Parathyroid adenoma (tissue), 2 donors: ENCODE results near the gene JMJD6.

Experiments
- H2AFZ ChIP-seq: fragments of 300-600 bp; sonication (generic); one replicate; pipeline ENCODE4 v1.7.0; 2017; ENCODE audit warnings: antibody characterized with exemption, mild to moderate bottlenecking
- H3K27ac ChIP-seq: fragments of 300-600 bp; sonication (generic); one replicate; pipeline ENCODE4 v1.7.0; 2017
- H3K27me3 ChIP-seq: fragments of 300-600 bp; sonication (generic); one replicate; pipeline ENCODE4 v1.7.0; 2017; ENCODE audit warnings: low read length; ENCODE audit not compliant: control insufficient read depth, insufficient read depth
- H3K36me3 ChIP-seq: fragments of 300-600 bp; sonication (generic); one replicate; pipeline ENCODE4 v1.7.0; 2017; ENCODE audit warnings: low read length; ENCODE audit not compliant: control insufficient read depth, insufficient read depth
- H3K4me1 ChIP-seq: fragments of 300-600 bp; sonication (generic); one replicate; pipeline ENCODE4 v1.7.0; 2017; ENCODE audit warnings: control low read depth
- H3K4me2 ChIP-seq: fragments of 300-600 bp; sonication (generic); one replicate; pipeline ENCODE4 v1.7.0; 2017; ENCODE audit warnings: low read length
- H3K4me3 ChIP-seq: fragments of 300-600 bp; sonication (generic); one replicate; pipeline ENCODE4 v1.7.0; 2017; ENCODE audit warnings: low read depth, low read length
- H3K79me2 ChIP-seq: fragments of 300-600 bp; sonication (generic); one replicate; pipeline ENCODE4 v1.7.0; 2017; ENCODE audit warnings: control low read depth
- H3K9ac ChIP-seq: fragments of 300-600 bp; sonication (generic); one replicate; pipeline ENCODE4 v1.7.0; 2017; ENCODE audit warnings: mild to moderate bottlenecking
- H3K9me3 ChIP-seq: fragments of 300-600 bp; sonication (generic); one replicate; pipeline ENCODE4 v1.7.0; 2017; ENCODE audit warnings: low read length; ENCODE audit not compliant: control insufficient read depth
- CTCF ChIP-seq: fragments of 300-600 bp; sonication (generic); IDR thresholded peaks from one replicate; pipeline ENCODE4 v1.7.0; 2017; ENCODE audit warnings: antibody characterized with exemption, mild to moderate bottlenecking
- donor health status: primary hyperparathyroidism.

Gene JMJD6

DNA sequence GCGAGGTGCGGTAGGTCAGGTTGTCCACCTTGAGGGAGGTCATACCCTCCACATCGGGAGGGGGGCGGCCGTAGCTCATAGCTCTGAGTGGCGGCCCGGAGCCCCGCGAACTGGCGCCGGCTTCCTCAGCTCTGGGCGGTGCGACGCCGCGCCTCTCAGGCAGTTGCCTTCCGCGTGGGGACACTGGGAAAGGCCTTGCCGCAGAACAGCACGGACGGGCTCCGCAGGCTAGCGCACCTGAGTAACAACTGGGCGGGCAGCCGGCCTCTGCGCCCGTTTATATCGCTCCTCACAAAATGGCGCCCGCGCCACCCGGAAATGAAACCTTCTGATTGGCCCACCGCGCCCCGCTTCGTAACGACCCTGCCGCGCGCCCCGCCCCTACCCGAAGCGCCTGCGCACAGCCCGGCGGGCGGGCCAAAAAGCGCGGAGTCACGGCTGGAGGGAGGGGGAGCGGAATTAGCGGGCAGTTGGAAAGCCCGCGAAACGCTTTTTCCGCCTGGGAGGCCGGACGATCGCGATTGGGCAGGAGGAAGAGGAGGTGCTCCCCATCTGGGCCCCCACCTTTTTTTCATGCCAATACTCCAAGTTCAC is 10.8 kb upstream of the JMJD6 start, which contains the start of gene SRSF2:
SRSF2 (minus strand) TSS at position 250 of the 594 bp plus-strand sequence; CDS start at position 79, 171 bp downstream.
- Histone ChIP-seq H3K27me3 (no peaks in the 10 kb centered on the region), H3K79me2 (peaks cover 13% of the 10 kb centered on the region), H3K36me3 (no peaks in the 10 kb centered on the region), H2AFZ (peak within 1 kb of the TSS; percentile 75), H3K4me1 (peaks cover 15% of the 10 kb centered on the region), H3K9ac (peak within 1 kb of the TSS; percentile 95), H3K4me3 (peak within 1 kb of the TSS; percentile 97), H3K27ac (peak within 1 kb of the TSS; percentile 94), H3K4me2 (peak within 1 kb of the TSS; percentile 100), H3K9me3 (no peaks in the 10 kb centered on the region)
- TF ChIP-seq CTCF, result no peak

DNA sequence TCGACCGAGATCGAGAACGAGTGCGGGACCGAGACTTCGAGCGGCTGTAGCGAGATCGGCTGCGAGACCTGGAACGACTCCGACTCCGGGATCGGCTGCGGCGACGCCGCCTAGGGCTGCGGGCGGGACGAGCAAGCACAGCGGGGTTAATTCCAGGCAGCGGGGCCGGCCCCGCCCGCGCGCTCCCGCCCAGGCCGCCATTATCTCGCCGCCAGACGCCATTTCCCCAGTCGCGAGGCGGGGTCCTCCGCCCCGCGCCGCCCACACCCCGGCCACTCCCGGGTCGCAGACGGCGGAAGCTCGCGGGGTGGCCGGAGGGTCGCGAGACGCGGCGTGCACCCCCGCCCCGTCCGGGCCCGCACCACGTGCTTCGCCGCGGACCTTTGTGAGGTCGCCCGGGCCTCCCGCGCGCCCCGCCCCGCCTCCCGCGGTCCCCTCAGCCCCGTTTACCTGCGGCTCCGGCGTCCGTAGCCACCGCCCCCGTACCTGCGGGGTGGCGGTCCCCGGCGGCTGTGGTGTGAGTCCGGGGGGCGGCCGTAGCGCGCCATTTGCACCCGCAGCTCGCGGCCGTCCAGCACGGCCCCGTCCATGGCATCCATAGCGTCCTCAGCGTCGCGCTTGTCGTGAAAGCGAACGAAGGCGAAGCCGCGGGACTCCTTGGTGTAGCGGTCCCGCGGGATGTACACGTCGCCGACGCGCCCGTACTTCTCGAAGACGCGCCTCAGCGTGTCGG is 10.1 kb upstream of the JMJD6 start:
- no peaks in the 10 kb centered on the region for H3K9me3 ChIP-seq
- peak overlapping the region; percentile 87 for H3K4me2 ChIP-seq
- H3K27me3 ChIP-seq, result no peaks in the 10 kb centered on the region
- no peaks in the 10 kb centered on the region for H3K36me3 ChIP-seq
- peak overlapping the region; percentile 95 for H3K9ac ChIP-seq
- H3K4me1 ChIP-seq, result peaks cover 15% of the 10 kb centered on the region
- peaks cover 13% of the 10 kb centered on the region for H3K79me2 ChIP-seq
- H2AFZ ChIP-seq, result peak overlapping the region; percentile 75
- peak; percentile 32 for TF ChIP-seq CTCF
- peak overlapping the region; percentile 97 for H3K4me3 ChIP-seq
- peak overlapping the region; percentile 94 for H3K27ac ChIP-seq

GRCh38 chr17:76735586-76736348 is 9.4 kb upstream of the JMJD6 start:
- no peaks in the 10 kb centered on the region for H3K27me3 ChIP-seq
- H3K27ac ChIP-seq, result peak overlapping the region; percentile 94
- H3K9me3 ChIP-seq, result no peaks in the 10 kb centered on the region
- peak overlapping the region; percentile 87 for H3K4me2 ChIP-seq
- H3K4me3 ChIP-seq, result peak overlapping the region; percentile 97
- H2AFZ ChIP-seq, result no peak overlapping the region
- H3K9ac ChIP-seq, result peak overlapping the region; percentile 3
- no peak for TF ChIP-seq CTCF
- no peaks in the 10 kb centered on the region for H3K36me3 ChIP-seq
- H3K4me1 ChIP-seq, result peaks cover 15% of the 10 kb centered on the region
- peaks cover 15% of the 10 kb centered on the region for H3K79me2 ChIP-seq

- peak overlapping the region; percentile 94 for H3K27ac ChIP-seq
These were observed 8.6 kb upstream of the JMJD6 start for GRCh38 chr17:76735006-76735405.

More at GRCh38 chr17:76735006-76735405, 8.6 kb upstream of the JMJD6 start:
- Histone ChIP-seq H3K9ac (no peak overlapping the region), H3K27me3 (no peaks in the 10 kb centered on the region), H3K4me1 (peaks cover 15% of the 10 kb centered on the region), H3K36me3 (no peaks in the 10 kb centered on the region), H3K4me3 (peak overlapping the region; percentile 97), H2AFZ (no peak overlapping the region), H3K79me2 (peaks cover 15% of the 10 kb centered on the region), H3K9me3 (no peaks in the 10 kb centered on the region), H3K4me2 (peak overlapping the region; percentile 87)
- no peak for TF ChIP-seq CTCF
